GM23338 (cell line): ENCODE data around the gene ACOXL.
A peak's percentile ranks its signal among the peaks of the same experiment; 100 is the strongest.

Source experiments
- CTCF ChIP-seq, 2 experiments: fragments of 200-600 bp in 1 of 2; sonication (generic) in 1 of 2; conservative IDR thresholded peaks; 2 replicates each; pipeline versions ENCODE4 v1.5.1 to v1.6.1; 2016 to 2017; ENCODE audit warnings: antibody characterized with exemption in 2 of 2, low read depth in 2 of 2, mild to moderate bottlenecking in 2 of 2, moderate library complexity in 1 of 2
- ETS1 ChIP-seq: IDR thresholded peaks from 2 replicates; pipeline ENCODE4 v1.6.1; 2016; ENCODE audit warnings: antibody characterized with exemption
- EZH2 ChIP-seq: fragments of 200-600 bp; sonication (generic); IDR thresholded peaks from one replicate; pipeline ENCODE4 v1.8.0; 2017; ENCODE audit warnings: antibody characterized with exemption, mild to moderate bottlenecking, low read depth; ENCODE audit not compliant: unreplicated experiment
- EZH2phosphoT487 ChIP-seq: fragments of 200-600 bp; sonication (generic); IDR thresholded peaks from one replicate; pipeline ENCODE4 v1.8.1; 2018; ENCODE audit warnings: antibody characterized with exemption; ENCODE audit not compliant: unreplicated experiment
- JUNB ChIP-seq: IDR thresholded peaks from one replicate; pipeline ENCODE4 v1.6.1; 2016; ENCODE audit warnings: antibody characterized with exemption; ENCODE audit not compliant: unreplicated experiment
- NANOG ChIP-seq: IDR thresholded peaks from 2 replicates; pipeline ENCODE4 v1.6.1; 2016; ENCODE audit warnings: antibody characterized with exemption, borderline replicate concordance
- POLR2AphosphoS5 ChIP-seq: IDR thresholded peaks from 2 replicates; pipeline ENCODE4 v1.6.1; 2016; ENCODE audit warnings: antibody characterized with exemption, low read depth
- REST ChIP-seq: IDR thresholded peaks from one replicate; pipeline ENCODE4 v1.6.1; 2018; ENCODE audit warnings: antibody characterized with exemption; ENCODE audit not compliant: unreplicated experiment
- STAT1 ChIP-seq: IDR thresholded peaks from one replicate; pipeline ENCODE4 v1.6.1; 2016; ENCODE audit warnings: antibody characterized with exemption; ENCODE audit not compliant: unreplicated experiment
- ZNF114 ChIP-seq: fragments of 250-450 bp; sonication (Bioruptor Pico); IDR thresholded peaks from 2 replicates; pipeline ENCODE4 v1.5.0; 2020; ENCODE audit warnings: mild to moderate bottlenecking, moderate library complexity
- ZNF331 ChIP-seq: fragments of 250-450 bp; sonication (Bioruptor Pico); IDR thresholded peaks from 2 replicates; pipeline ENCODE4 v1.5.0; 2020; ENCODE audit warnings: low read depth, mild to moderate bottlenecking, moderate library complexity

GRCh38 chr2:111118481-111118980, 386.2 kb downstream of the ACOXL start:
- TF ChIP-seq CTCF (conservative IDR thresholded peaks at IDR 0.05; ENCODE audit: low read depth in 2 of 2) = no peak
- TF ChIP-seq EZH2 = peak; percentile 88
- no peak for TF ChIP-seq POLR2AphosphoS5
- TF ChIP-seq REST = no peak
- no peak for TF ChIP-seq EZH2phosphoT487
- no peak for TF ChIP-seq ETS1
- no peak for TF ChIP-seq JUNB
- TF ChIP-seq ZNF331 (CRISPR knock-in tag) = no peak
- TF ChIP-seq NANOG = no peak
- no peak for TF ChIP-seq STAT1
- no peak for TF ChIP-seq ZNF114 (CRISPR knock-in tag)
